GM10847 (cell line): ENCODE measurements around the gene DHDH.

Experiments used
- POLR2A ChIP-seq: IDR thresholded peaks from 2 replicates; pipeline ENCODE4 v1.6.1; 2011; ENCODE audit not compliant: insufficient read length; ENCODE audit errors: extremely low read depth

DHDH gene

DNA sequence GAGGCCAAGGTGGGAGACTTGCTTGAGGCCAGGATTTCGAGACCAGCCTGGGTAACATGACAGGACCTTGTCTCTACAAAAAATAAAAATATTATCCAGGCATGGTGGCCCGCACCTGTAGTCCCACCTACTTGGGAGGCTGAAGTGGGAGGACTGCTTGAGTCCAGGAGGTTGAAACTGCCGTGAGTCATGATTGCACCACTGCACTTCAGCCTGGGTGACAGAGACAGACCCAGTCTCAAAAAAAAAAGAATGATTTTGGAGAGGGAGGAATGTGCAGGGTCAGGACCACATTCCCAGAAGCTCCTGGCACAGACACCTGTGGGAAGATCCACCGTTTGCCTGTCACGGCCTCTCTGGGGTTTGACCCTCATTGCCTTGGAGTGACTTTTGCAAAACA is 11.9 kb downstream of the DHDH start:
- no peak for TF ChIP-seq POLR2A

DNA sequence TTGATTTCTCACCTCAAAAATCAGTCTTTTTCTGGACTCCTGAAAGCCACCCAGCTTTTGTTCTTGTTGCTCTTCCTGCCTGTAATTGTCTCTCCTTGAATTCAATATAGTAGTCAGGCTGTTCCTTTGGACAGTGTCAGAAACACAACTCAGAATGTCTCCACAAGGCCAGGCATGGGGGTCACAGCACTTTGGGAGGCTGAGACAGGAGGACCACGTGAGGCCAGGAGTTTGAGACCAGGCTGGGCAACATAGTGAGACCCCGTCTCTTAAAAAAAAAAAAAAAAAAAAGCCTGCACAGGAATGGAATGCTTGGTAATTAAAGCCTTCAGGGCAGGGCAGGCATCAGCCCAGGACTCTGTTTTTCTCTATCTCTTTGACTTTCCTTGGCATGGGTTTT is 12.3 kb downstream of the DHDH start:
- TF ChIP-seq POLR2A: no peak

DNA sequence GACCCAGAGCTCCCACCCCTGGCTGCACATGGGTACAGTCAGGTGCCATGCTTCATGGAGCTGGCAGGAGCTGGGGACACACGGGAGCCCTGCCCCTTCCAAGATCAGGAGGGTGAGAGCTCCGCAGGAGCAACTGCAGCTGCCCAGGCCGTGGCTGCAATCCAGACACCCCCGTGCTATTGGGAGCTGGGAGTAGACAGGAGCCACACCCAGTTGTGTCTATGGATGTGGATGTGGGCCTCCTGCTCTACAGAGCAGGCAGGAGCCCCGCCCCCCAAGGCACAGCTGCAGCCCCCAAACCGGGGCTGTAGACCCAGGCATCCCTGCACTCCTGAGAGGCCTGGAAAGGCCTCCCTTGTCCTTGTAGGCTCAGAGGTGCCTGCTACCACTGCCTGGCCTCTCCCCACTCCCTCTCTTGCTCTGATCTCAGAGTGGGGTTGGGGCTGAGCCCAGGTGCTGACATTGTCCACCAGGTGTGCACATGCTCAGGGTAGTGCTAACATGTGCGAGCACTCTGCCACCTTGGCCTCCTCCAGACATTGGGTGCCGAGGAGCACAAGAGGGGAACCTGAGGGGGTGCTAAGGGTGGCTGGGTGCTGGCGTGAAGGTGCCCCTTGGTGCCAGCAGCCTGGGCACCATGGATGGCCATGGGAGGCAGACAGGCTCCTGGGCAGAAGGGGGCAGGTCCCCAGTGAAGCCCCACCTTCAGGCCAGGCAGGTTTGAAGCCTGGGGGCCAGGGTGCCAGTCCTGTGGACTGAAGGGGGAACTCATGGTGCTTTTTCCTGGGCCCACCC is 13.2 kb downstream of the DHDH start:
- TF ChIP-seq POLR2A: no peak

DNA sequence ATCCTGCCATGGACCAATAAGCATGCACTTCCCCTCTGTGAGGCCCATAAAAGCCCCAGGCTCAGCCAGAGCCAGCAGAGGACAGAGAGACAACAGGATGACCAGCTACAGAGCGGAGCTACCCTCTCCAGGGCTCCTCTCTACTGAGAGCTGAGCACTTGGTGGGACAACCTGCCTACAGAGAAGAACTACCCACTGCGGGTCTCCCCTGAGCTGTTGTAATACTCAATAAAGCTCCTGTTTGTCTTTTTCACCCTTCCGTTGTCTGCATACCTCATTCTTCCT is 13.7 kb downstream of the DHDH start:
- TF ChIP-seq POLR2A: no peak

DNA sequence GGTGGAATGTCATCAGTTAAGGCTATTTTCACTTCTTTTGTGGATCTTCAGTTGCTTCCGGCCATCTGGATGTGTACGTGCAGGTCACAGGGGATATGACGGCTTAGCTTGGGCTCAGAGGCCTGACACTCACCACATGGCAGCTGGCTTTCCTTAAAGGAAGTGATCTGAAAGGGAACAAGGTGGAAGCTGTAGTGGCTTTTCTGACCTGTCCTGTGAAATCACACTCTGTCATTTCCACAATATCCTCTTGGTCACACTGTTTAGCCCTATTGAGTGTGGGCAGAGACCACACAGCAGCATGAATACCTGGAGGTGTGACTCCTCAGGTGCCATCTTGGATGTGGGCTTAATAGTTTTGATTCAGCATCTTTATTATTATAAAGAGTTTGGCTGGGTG is 16.7 kb downstream of the DHDH start:
- TF ChIP-seq POLR2A: no peak

DNA sequence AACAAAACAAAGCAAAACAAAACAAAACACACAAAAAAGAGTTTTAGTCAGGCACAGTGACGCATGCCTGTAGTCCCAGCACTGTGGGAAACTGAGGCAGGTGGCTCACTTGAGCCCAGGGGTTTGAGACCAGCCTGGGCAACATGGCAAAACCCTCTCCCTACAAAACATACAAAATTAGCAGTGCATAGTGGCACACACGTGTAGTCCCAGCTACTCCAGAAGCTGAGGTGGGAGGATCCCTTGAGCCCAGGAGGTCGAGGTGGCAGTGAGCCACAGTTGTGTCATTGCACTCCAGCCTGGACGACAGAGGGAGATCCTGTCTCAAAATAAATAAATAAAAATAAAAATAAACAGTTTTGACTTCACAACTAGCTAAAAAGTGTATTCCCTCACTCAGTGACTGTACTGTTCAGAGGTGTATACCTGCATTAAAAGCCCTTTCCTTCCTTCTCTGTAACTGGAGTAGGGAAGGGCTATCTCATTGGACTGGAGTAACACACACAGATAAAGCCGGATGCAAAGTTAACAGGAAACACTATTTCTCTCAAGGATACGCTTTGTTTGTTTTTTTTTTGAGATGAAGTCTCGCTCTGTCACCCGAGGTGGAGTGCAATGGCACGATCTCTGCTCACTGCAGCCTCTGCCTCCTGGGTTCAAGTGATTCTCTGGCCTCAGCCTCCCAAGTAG is 17.5 kb downstream of the DHDH start:
- no peak for TF ChIP-seq POLR2A

DNA sequence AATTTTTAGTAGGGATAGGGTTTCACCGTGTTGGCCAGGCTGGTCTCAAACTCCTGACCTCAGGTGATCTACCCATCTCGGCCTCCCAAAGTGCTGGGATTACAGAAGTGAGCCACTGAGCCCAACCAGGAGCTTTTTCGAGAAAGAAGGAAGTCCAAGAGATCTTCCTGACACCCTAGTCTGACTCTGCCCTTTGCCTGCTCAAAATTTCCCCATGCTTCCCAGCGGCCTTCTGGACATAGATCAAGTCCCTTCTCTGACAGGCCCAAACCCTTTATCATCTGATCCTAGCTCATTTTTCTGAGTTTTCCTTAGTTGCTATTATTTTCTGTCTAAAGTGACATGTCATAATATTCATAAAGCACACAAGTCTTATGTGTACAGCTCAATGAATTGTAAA is 19.6 kb downstream of the DHDH start:
- no peak for TF ChIP-seq POLR2A

DNA sequence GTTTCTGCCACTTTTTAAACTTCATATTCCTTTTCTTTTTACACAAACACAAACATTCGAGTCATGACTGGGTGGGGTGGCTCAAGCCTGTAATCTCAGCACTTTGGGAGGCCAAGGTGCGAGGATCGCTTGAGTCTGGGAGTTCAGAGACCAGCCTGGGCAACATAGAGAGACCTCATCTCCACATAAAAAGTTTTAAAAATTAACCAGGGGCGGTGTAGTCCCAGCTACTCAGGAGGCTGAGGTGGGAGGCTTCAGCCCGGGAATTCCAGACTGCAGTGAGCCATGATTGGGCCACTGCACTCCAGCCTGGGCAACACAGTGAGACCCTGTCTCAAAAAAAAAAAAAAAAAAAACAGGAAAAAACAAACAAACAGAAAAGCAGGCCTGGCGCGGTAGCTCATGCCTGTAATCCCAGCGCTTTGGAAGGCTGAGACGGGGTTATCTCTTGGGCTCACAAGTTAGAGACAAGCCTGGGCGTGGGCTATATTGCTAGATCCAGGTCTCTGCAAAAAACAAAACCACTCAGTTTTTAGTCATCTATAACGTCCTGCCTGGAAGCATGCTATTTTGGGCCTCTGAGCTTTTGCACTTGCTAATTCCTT is 20.6 kb downstream of the DHDH start:
- no peak for TF ChIP-seq POLR2A

DNA sequence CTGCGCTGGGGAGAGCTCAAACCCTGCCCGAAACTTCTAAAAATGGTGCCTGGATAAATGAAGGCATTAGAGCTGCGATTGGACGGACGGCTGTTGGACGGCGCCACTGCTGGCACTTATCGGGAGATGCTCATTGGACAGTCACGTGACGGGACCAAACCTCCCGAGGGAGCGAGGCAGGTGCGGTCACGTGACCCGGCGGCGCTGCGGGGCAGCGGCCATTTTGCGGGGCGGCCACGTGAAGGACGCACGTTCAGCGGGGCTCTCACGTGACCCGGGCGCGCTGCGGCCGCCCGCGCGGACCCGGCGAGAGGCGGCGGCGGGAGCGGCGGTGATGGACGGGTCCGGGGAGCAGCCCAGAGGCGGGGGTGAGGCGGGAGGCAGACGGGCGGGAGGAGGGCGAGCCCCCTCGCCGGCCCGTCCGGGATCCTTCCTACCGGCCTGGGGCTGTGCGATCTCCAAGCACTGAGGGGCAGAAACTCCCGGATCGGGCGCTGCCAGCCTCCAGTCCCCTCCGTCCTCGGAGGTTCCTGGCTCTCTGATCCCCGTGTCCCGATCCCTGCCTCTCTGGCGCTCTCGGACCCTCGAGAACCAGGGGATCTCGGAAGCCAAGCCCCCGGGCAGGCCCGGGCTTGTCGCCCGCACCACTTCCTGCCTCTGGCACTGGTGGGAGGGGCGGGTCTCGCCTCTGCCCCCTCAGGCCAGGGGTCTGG is 21.3 kb downstream of the DHDH start, which contains the start of gene BAX:
BAX (plus strand) TSS at position 281 of the 713 bp plus-strand sequence; CDS start at position 335, 54 bp downstream.
- TF ChIP-seq POLR2A: peak; percentile 79

DNA sequence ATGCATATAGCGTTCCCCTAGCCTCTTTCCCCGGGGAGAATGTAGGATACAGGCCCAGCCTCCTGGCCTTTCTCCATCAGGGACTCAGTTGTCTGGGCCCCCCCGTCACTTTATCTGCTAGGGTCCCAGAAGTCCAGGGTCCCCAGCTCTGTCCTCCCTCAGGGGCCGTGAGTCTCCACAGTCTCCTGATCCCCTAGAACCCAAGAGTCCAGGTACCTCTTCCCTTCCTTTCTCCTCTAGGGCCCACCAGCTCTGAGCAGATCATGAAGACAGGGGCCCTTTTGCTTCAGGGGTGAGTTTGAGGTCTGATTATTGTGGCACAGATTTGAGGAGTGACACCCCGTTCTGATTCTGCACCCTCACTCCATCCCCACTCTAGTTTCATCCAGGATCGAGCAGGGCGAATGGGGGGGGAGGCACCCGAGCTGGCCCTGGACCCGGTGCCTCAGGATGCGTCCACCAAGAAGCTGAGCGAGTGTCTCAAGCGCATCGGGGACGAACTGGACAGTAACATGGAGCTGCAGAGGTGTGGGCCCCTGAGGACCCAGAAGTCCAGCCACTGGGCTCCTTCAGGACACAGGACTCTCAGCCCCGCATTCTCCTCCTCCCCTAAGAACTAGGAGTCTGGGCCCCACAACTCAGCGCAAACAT is 21.9 kb downstream of the DHDH start:
- peak; percentile 2 for TF ChIP-seq POLR2A

DNA sequence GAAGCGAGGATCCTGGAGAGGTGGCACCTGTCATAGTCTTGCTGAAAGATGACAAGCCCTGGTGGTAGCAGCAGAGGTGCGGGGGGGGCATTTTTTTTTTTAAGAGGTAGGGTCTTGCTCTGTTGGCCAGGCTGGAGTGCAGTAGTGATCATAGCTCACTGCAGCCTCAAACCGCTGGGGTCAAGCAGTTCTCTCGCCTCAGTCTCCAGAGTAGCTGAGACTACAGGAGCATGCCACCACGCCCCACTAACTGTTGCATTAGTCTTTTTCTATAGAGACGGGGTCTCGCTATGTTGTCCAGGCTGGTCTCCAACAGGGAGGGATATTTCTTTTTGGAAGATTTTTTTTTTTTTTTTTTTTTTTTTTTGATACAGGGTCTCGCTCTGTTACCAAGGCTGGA is 24.5 kb downstream of the DHDH start:
- TF ChIP-seq POLR2A: no peak

DNA sequence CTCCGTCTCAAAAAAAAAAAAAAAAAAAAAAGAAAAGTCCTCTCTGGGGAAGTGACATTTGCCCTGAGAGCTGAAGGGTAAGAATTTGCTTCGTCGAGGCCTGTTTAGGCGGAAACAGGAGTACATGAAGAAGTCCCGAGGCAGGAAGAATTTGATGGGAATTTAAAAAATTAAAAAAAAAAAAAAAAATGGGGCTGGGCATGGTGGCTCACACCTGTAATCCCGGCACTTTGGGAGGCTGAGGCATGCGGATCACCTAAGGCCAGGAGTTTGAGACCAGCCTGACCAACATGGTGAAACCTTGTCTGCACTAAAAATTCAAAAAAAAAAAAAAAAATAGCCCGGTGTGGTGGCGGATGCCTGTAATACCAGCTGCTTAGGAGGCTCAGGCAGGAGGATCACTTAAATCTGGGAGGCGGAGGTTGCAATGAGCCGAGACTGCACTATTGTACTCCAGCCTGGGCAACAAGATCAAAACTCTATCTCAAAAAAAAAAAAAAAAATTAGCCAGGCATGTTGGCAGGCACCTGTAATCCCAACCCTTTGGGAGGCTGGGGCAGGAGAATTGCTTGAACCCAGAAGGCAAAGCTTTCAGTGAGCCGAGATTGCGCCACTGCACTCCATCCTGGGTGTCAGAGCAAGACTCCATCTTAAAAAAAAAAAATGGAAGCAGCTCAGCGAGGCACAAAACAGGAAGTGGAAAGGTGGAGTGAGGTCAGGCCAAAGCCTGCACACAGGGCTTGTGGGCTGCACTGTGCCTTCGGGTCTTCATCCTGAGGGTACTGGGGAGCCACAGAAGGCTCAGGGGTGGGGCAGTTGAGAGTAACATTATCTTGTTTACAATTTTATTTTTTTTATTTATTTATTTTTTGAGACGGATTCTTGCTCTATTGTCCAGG is 26.1 kb downstream of the DHDH start:
- TF ChIP-seq POLR2A: no peak

DNA sequence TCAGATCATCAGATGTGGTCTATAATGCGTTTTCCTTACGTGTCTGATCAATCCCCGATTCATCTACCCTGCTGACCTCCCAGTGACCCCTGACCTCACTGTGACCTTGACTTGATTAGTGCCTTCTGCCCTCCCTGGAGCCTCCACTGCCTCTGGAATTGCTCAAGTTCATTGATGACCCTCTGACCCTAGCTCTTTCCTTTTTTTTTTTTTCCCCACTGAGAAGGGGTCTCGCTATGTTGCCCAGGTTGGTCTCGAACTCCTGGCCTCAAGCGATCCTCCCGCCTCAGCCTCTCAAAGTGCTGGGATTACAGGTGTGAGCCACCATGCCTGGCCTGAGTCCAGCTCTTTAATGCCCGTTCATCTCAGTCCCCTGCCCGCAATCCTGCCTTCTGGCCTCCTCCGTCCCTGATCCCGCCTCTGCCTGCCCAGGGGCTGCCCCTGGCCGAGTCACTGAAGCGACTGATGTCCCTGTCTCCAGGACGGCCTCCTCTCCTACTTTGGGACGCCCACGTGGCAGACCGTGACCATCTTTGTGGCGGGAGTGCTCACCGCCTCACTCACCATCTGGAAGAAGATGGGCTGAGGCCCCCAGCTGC is 27.7 kb downstream of the DHDH start:
- TF ChIP-seq POLR2A: no peak

DNA sequence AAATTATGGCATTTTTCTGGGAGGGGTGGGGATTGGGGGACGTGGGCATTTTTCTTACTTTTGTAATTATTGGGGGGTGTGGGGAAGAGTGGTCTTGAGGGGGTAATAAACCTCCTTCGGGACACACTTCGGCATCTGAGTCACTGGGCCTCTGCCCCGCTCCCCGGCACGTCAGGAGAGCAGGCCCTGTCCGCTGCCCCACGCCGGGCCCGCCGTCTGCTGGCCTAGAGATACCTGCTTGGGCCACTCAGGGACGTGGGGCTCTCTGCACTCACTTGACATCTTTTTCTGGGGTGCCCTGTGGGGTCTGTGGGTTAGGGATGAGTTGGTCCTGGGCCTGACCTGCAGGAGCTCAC is 28.2 kb downstream of the DHDH start:
- no peak for TF ChIP-seq POLR2A
